Astrocyte (in vitro differentiated cells and primary cell): ENCODE measurements around the gene SHB. TPM values are rescaled to one million over a fixed set of nuclear protein-coding genes. Genes with fewer than 3 reads are reported as not detected.

Experiments used
- DNase-seq: peaks from one replicate; pipeline ENCODE4 v3.0.0-alpha.2; 2010; ENCODE audit warnings: low read depth
- FAIRE-seq: peaks from 2 replicates; lab custom pipeline; 2011; peaks lifted over from hg19 to GRCh38; lab: Jason Lieb, UNC
- H2AFZ ChIP-seq: 2 replicates; pipeline ENCODE4 v1.6.0; 2012; ENCODE audit warnings: low read depth, low read length, inconsistent platforms
- H3K27ac ChIP-seq: 2 replicates; pipeline ENCODE4 v1.5.1; 2011; ENCODE audit warnings: low read depth, low read length, inconsistent platforms
- H3K27me3 ChIP-seq: 2 replicates; pipeline ENCODE4 v1.6.0; 2011; ENCODE audit warnings: low read length, inconsistent platforms; ENCODE audit not compliant: insufficient read depth
- H3K36me3 ChIP-seq: 2 replicates; pipeline ENCODE4 v1.5.1; 2011; ENCODE audit warnings: low read length, inconsistent platforms; ENCODE audit not compliant: insufficient read depth
- H3K4me1 ChIP-seq: 2 replicates; pipeline ENCODE4 v1.5.1; 2011; ENCODE audit warnings: low read length, inconsistent platforms; ENCODE audit not compliant: insufficient read depth
- H3K4me2 ChIP-seq: 2 replicates; pipeline ENCODE4 v1.6.0; 2012; ENCODE audit warnings: low read length, inconsistent platforms
- H3K4me3 ChIP-seq: 2 replicates; pipeline ENCODE4 v1.5.1; 2011; ENCODE audit warnings: low read depth, mild to moderate bottlenecking, low read length, inconsistent platforms; ENCODE audit not compliant: insufficient read depth
- H3K79me2 ChIP-seq: 2 replicates; pipeline ENCODE4 v1.6.0; 2012; ENCODE audit warnings: mild to moderate bottlenecking, low read length, inconsistent platforms; ENCODE audit not compliant: insufficient read depth
- H3K9ac ChIP-seq: 2 replicates; pipeline ENCODE4 v1.6.0; 2012; ENCODE audit warnings: mild to moderate bottlenecking, low read length, inconsistent platforms
- H3K9me3 ChIP-seq: 2 replicates; pipeline ENCODE4 v1.5.1; 2012; ENCODE audit warnings: low read depth, mild to moderate bottlenecking, low read length, inconsistent platforms; ENCODE audit not compliant: insufficient read depth
- H4K20me1 ChIP-seq: 2 replicates; pipeline ENCODE4 v1.6.0; 2012; ENCODE audit warnings: low read length, inconsistent platforms; ENCODE audit not compliant: insufficient read depth
- H3K27ac Mint-ChIP-seq: one replicate; pipeline ENCODE4 v1.8.0; 2021; ENCODE audit warnings: mild to moderate bottlenecking, mixed read lengths; ENCODE audit not compliant: unreplicated experiment
- H3K27me3 Mint-ChIP-seq: one replicate; pipeline ENCODE4 v1.8.0; 2021; ENCODE audit warnings: low read depth, mixed read lengths; ENCODE audit not compliant: unreplicated experiment
- H3K36me3 Mint-ChIP-seq: one replicate; pipeline ENCODE4 v1.8.0; 2021; ENCODE audit warnings: low read depth, mixed read lengths; ENCODE audit not compliant: unreplicated experiment
- H3K4me1 Mint-ChIP-seq: one replicate; pipeline ENCODE4 v1.8.0; 2021; ENCODE audit warnings: low read depth, mixed read lengths; ENCODE audit not compliant: unreplicated experiment
- H3K4me3 Mint-ChIP-seq: one replicate; pipeline ENCODE4 v1.8.0; 2021; ENCODE audit warnings: mild to moderate bottlenecking, moderate library complexity, mixed read lengths; ENCODE audit not compliant: unreplicated experiment
- H3K9me3 Mint-ChIP-seq: one replicate; pipeline ENCODE4 v1.8.0; 2021; ENCODE audit warnings: mild to moderate bottlenecking, mixed read lengths; ENCODE audit not compliant: unreplicated experiment
- EZH2 ChIP-seq: IDR thresholded peaks from 2 replicates; pipeline ENCODE4 v1.6.1; 2012; ENCODE audit warnings: mild to moderate bottlenecking, low read length, inconsistent platforms; ENCODE audit not compliant: insufficient read depth
- total RNA-seq: library from RNA; stranded (reverse); gene quantifications from 2 replicates; pipeline ENCODE4 v1.2.1, GENCODE V29; 2021
- TF ChIP-seq, protein P1 (sequence below): IDR thresholded peaks from 2 replicates; pipeline ENCODE4 v1.5.1; 2011; ENCODE audit warnings: low read depth, mild to moderate bottlenecking, inconsistent platforms, low read length, moderate library complexity; ENCODE audit not compliant: insufficient read depth

SHB gene
- total RNA-seq, 1 donor from 2014 or later = 53.4 TPM

DNA sequence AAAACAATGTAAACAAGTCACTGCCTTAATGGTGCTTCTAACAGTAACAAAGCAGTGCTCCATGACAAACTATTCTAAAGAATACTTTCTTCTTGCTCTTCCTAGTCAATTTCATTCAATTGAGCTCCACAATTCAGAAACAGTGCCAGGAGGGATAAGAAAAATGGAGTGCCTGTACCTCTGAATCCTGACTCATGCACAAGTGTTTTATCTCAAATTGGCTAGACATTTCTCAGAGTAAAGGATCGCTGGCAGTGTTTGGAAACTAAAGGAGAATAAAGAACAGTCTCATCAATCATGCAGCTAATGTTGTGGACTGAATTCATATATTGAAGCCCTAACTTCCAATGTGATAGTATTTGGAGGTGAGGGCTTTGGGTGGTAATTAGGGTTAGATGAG is 192.7 kb downstream of the SHB start:
- FAIRE-seq = no peak
- H3K36me3 ChIP-seq = no peaks in the 10 kb centered on the region
- H3K27ac ChIP-seq = no peak overlapping the region
- peaks cover 4% of the 10 kb centered on the region for H3K9me3 Mint-ChIP-seq
- peaks cover 23% of the 10 kb centered on the region for H3K36me3 Mint-ChIP-seq
- no peak overlapping the region for H3K27ac Mint-ChIP-seq
- no peak for TF ChIP-seq EZH2
- TF ChIP-seq, protein P1, sequence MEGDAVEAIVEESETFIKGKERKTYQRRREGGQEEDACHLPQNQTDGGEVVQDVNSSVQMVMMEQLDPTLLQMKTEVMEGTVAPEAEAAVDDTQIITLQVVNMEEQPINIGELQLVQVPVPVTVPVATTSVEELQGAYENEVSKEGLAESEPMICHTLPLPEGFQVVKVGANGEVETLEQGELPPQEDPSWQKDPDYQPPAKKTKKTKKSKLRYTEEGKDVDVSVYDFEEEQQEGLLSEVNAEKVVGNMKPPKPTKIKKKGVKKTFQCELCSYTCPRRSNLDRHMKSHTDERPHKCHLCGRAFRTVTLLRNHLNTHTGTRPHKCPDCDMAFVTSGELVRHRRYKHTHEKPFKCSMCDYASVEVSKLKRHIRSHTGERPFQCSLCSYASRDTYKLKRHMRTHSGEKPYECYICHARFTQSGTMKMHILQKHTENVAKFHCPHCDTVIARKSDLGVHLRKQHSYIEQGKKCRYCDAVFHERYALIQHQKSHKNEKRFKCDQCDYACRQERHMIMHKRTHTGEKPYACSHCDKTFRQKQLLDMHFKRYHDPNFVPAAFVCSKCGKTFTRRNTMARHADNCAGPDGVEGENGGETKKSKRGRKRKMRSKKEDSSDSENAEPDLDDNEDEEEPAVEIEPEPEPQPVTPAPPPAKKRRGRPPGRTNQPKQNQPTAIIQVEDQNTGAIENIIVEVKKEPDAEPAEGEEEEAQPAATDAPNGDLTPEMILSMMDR = no peak
- H3K9me3 ChIP-seq = peaks cover 4% of the 10 kb centered on the region
- H3K27me3 ChIP-seq = no peaks in the 10 kb centered on the region
- no peak overlapping the region for H3K4me2 ChIP-seq
- peak; percentile 73 for DNase-seq
- H3K4me3 Mint-ChIP-seq = no peak overlapping the region
- no peaks in the 10 kb centered on the region for H3K4me1 ChIP-seq
- H3K9ac ChIP-seq = no peak overlapping the region
- H2AFZ ChIP-seq = no peak overlapping the region
- no peaks in the 10 kb centered on the region for H4K20me1 ChIP-seq
- H3K4me3 ChIP-seq = no peak overlapping the region
- H3K4me1 Mint-ChIP-seq = no peaks in the 10 kb centered on the region
- no peaks in the 10 kb centered on the region for H3K79me2 ChIP-seq
- H3K27me3 Mint-ChIP-seq = no peaks in the 10 kb centered on the region

DNA sequence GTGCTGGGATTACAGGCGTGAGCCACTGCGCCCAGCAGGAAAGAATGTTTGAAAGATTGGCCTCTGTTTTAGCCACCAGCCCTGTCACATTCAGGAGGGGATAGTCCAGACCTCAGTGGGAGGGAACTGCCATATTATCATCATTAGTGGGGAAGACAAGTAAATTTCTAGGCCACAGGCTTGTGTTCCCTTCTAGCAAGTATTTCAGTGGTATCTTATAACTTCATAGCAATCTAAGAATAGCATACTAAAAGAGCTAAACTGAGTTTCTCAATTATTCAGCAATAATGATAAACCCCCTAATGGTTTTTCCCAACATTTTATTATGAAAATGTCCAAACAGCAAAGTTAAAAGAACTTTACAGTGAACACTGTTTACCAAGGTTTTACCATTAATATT is 195.1 kb downstream of the SHB start:
- H3K79me2 ChIP-seq = no peaks in the 10 kb centered on the region
- peaks cover 4% of the 10 kb centered on the region for H3K9me3 ChIP-seq
- no peak for FAIRE-seq
- Mint-ChIP-seq H3K36me3 (peaks cover 19% of the 10 kb centered on the region), H3K4me1 (no peaks in the 10 kb centered on the region), H3K4me3 (no peak overlapping the region), H3K9me3 (peaks cover 4% of the 10 kb centered on the region), H3K27ac (no peak overlapping the region), H3K27me3 (no peaks in the 10 kb centered on the region)
- H3K4me2 ChIP-seq = no peak overlapping the region
- DNase-seq = no peak
- H3K4me1 ChIP-seq = no peaks in the 10 kb centered on the region
- peaks cover 4% of the 10 kb centered on the region for H4K20me1 ChIP-seq
- no peak overlapping the region for H2AFZ ChIP-seq
- H3K27me3 ChIP-seq = no peaks in the 10 kb centered on the region
- no peaks in the 10 kb centered on the region for H3K36me3 ChIP-seq
- H3K27ac ChIP-seq = no peak overlapping the region
- TF ChIP-seq, protein P1 = no peak
- TF ChIP-seq EZH2 = no peak
- no peak overlapping the region for H3K4me3 ChIP-seq
- H3K9ac ChIP-seq = no peak overlapping the region

DNA sequence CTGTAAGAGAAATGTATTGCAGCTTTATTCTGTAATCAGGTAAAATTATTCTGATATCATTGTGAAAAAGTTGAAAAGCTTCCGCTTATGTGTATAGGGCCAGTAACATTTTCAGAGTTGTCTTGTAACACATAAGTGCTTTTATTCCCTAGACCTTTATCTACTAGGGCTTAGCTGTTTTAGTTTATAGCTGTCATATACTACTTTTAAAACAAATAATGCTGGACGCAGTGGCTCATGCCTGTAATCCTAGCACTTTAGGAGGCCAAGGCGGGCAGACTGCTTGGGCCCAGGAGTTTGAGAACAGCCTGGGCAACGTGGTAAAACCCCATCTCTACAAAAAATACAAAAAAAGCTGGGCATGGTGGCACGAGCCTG is 198.2 kb downstream of the SHB start:
- FAIRE-seq (no peak), DNase-seq (no peak)
- Mint-ChIP-seq H3K9me3 (no peaks in the 10 kb centered on the region), H3K27ac (no peak overlapping the region), H3K4me1 (no peaks in the 10 kb centered on the region), H3K27me3 (no peaks in the 10 kb centered on the region), H3K36me3 (peaks cover 2% of the 10 kb centered on the region), H3K4me3 (no peak overlapping the region)
- no peaks in the 10 kb centered on the region for H3K9me3 ChIP-seq
- no peaks in the 10 kb centered on the region for H3K27me3 ChIP-seq
- H2AFZ ChIP-seq = no peak overlapping the region
- peaks cover 4% of the 10 kb centered on the region for H4K20me1 ChIP-seq
- H3K79me2 ChIP-seq = no peaks in the 10 kb centered on the region
- TF ChIP-seq, protein P1 = no peak
- no peak for TF ChIP-seq EZH2
- H3K4me1 ChIP-seq = no peaks in the 10 kb centered on the region
- no peak overlapping the region for H3K4me3 ChIP-seq
- H3K9ac ChIP-seq = no peak overlapping the region
- H3K4me2 ChIP-seq = no peak overlapping the region
- H3K27ac ChIP-seq = no peak overlapping the region
- no peaks in the 10 kb centered on the region for H3K36me3 ChIP-seq
